Measurements from ENCODE around the gene SEC22B.

The SEC22B gene

DNA sequence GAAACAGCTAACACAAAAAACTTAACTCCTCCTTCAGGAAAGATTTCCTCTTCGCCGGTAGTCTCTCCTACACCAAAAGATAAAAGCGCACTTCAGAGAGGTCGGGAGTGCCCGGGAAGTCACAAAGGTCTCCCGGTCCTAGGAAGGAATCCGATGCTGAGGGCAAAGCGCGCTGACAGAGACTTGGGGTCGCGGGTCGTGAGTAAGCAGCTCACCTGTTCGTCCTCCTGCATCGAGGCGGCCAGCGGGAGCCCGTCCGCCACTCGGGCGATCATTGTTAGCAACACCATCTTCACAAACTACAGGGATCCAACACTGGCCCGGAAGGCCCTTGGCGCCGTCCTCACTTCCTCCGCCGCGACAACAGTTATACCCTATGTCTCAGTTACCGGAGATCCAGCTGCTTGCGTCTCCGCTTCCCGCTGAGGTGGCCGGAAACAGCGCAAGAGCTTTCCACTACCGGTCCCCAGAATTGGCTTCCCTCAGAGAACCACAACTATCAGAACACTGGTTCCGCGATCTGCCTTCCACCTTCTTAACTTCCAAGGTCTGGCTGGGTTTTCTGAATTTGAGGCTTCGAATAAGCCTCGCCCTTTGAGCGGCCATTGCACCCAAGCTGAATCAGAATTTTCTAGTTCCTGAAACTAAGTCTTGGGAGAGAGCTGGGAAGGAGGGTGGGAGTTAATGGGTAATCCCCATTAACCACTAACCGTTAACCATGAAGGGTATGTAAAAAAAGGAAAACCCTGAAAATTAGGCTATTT is at the start of gene SEC22B:
Gene SEC22B (minus strand): TSS at position 429 of the 764 bp plus-strand sequence. CDS start 139 bp downstream, at position 290.
- TF ChIP-seq GATA2 (IDR thresholded peaks at IDR 0.05; ENCODE audit: low read depth, low read length) (no peak), GATA3 (IDR thresholded peaks at IDR 0.05; ENCODE audit: low read depth, low read length) (no peak)

DNA sequence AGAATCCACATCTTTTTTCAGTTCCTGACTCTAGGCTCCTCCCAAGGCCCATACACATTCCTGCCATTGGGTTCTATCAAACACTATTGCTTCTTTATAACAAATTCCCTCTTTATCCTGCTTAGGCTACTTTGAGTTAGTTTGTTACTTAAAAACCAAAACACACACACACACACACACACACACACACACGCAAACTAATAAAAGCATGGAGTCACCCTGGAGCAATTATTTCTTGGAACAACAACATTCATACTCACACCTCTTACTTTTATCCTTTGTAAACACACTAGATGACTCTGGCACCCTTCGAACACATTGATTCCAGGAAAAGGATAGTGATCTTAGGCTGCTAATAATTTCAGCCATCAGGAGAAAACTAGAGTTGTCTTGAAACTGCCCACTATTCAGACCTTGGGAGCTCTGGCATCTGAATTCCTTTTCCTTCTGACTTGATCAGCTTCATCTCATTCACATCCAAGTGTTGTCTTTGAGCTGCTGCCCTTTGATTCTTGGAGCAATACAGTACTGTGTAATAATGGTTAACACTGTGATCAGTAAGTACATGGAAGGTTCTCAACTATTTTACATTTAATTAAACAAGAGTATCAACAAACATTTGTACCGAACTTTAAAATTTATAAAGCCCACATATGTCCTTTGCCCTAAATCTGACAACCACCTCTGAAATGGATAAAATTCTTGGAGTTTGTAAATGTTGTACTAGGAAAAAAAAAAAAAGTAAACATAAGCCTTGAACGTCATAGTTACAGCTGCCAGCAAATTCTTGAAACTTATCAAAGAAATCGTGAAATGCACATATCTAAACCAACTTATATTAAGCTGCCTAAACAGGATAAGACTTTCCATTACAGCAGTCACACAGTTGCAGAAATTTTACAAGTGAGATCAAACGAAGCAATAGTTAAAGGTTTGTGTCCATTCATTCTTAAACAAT is 2.8 kb upstream of the SEC22B start:
- TF ChIP-seq GATA3 (IDR thresholded peaks at IDR 0.05; ENCODE audit: low read depth, low read length): no peak
- TF ChIP-seq GATA2 (IDR thresholded peaks at IDR 0.05; ENCODE audit: low read depth, low read length): no peak

DNA sequence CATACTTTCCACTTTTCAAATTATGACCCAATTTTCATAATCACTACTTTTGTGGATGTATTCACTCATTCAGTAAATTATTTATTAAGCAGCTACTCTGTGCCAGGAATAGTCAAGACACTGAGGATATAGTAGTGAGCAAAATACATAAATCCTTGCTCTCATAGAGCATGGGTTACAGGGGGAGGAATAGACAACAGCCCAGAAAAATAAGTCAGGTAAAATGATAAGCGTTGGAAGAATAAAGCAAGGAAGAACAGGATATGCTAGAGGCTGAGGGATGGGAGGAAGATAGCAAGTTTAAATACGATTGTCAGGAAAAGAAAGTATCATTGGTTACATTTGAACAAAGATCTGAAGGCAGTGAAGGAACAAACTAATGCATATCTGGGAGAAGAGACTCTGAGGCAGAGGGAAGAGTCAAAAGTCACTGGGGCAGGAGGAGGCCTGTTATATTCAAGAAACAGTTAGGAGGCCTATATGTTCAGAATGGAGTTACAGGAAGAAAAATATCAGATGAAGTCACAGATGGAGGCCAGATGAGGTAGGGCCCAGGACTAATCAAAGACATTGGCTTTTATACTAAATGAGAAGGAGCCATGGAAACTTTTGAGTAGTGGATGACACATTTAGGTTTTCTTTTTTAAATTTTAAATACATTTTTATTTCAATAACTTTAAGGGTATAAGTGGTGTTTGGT is 42.9 kb downstream of the SEC22B start:
- no peak for TF ChIP-seq GATA2 (IDR thresholded peaks at IDR 0.05; ENCODE audit: low read depth, low read length)
- TF ChIP-seq GATA3 (IDR thresholded peaks at IDR 0.05; ENCODE audit: low read depth, low read length): no peak
